HG03280 (cell line): ENCODE data around the gene DNAH2.

Experiments used
- ATAC-seq: cut with Tn5 transposase; IDR thresholded peaks from one replicate; pipeline ENCODE4 v1.9.1; 2021; ENCODE audit warnings: mild to moderate bottlenecking, moderate library complexity; ENCODE audit not compliant: unreplicated experiment

Gene DNAH2

GRCh38 chr17:7701681-7702080 is 15.9 kb upstream of the DNAH2 start:
- ATAC-seq, result no peak

- ATAC-seq, result no peak
Measured at GRCh38 chr17:7702776-7703175, 14.8 kb upstream of the DNAH2 start.

GRCh38 chr17:7703584-7704479 is 13.7 kb upstream of the DNAH2 start:
- no peak for ATAC-seq

GRCh38 chr17:7704601-7705268 is 12.8 kb upstream of the DNAH2 start, which contains the start of gene EFNB3:
Gene EFNB3, plus strand, starts transcription at chr17:7705202. Its CDS starts 397 bp downstream, at chr17:7705599.
- no peak for ATAC-seq

- ATAC-seq, result no peak
Measured at GRCh38 chr17:7705269-7706255, 12.0 kb upstream of the DNAH2 start.

- no peak for ATAC-seq
Measured at GRCh38 chr17:7706631-7707354, 10.8 kb upstream of the DNAH2 start.

- ATAC-seq, result no peak
Measured at GRCh38 chr17:7707446-7707845, 10.1 kb upstream of the DNAH2 start.

GRCh38 chr17:7707858-7708750 is 9.4 kb upstream of the DNAH2 start:
- ATAC-seq, result no peak

- ATAC-seq, result no peak
Measured at GRCh38 chr17:7709031-7709430, 8.5 kb upstream of the DNAH2 start.

GRCh38 chr17:7710301-7710700 is 7.2 kb upstream of the DNAH2 start:
- ATAC-seq, result no peak

- no peak for ATAC-seq
Measured at GRCh38 chr17:7711051-7711755, 6.3 kb upstream of the DNAH2 start.

- ATAC-seq, result no peak
Measured at GRCh38 chr17:7712111-7712771, 5.3 kb upstream of the DNAH2 start.

- no peak for ATAC-seq
Measured at GRCh38 chr17:7713782-7714181, 3.8 kb upstream of the DNAH2 start.

GRCh38 chr17:7714721-7715594 is 2.6 kb upstream of the DNAH2 start:
- no peak for ATAC-seq

- ATAC-seq, result no peak
Measured at GRCh38 chr17:7715936-7716886, 1.3 kb upstream of the DNAH2 start.

GRCh38 chr17:7717756-7718350 is 309 bp downstream of the DNAH2 start:
- ATAC-seq, result no peak
